Measurements from ENCODE around the gene ACTL7A.

Gene ACTL7A

DNA sequence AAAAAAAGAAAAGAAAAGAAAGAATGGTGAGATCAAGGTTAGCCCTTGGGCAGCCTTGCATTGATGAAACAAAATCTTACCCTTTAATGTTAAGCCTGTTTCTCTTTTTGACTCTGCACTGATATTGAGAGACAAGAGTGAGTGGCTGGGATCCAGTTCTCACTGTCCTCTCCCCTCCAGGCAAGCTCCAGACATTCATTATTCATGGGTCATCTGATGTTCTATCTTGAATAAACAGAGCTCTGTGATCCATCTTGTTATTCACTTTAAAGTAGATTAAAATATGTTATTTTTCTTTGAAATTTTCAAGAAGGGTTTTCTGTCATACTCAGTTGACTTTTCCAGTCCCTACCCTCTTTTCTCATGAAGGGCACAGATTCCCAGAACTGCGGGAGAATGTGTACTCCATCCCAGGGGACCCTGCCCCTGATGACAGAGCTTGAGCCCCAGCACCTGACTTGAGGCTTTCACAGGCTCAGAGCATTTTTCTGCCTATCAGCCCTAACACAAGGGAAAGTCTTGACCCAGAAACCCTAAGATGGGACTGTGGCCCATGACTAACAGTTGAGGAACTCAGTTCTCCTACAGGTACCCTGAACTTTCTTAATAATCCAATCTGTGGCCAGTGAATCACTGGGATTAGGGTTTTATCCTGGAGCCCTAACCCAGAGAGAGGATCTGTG lies 30.4 kb upstream of the ACTL7A start:
- Histone ChIP-seq H3K27me3 (ENCODE audit: insufficient read depth, insufficient read length) (no peaks in the 10 kb centered on the region), H3K9me3 (ENCODE audit: insufficient read depth, low read length) (no peaks in the 10 kb centered on the region), H3K4me1 (ENCODE audit: insufficient read depth, insufficient read length) (no peaks in the 10 kb centered on the region), H3K4me3 (ENCODE audit: insufficient read length, low read depth) (no peak overlapping the region), H3K36me3 (ENCODE audit: insufficient read depth, insufficient read length, low read length) (no peaks in the 10 kb centered on the region), H3K9ac (ENCODE audit: insufficient read length, low read depth) (no peak overlapping the region)
- TF ChIP-seq SUZ12 (IDR thresholded peaks at IDR 0.05; ENCODE audit: extremely low read depth, insufficient read depth, insufficient read length) (no peak), YY1 (IDR thresholded peaks at IDR 0.05; ENCODE audit: insufficient read depth, insufficient read length) (no peak), ZNF274 (IDR thresholded peaks at IDR 0.05; ENCODE audit: low read depth, low read length) (no peak)
- DNase-seq (ENCODE audit: low read depth, low spot score), result no peak

DNA sequence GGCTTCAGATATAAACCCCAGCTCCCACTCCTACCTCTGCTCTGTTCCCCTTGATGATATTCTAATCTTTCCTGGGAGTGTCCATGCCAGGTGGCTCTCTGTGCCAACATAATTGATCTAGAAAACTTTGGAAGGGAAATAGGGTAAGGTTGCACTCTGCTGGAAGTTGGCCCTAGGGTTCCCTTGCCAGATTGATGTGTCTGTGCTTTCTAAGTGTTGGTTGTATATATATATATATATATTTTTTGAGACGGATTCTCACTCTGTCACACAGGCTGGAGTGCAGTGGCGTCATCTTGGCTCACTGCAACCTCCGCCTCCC lies 29.9 kb upstream of the ACTL7A start:
- no peaks in the 10 kb centered on the region for H3K27me3 ChIP-seq (ENCODE audit: insufficient read depth, insufficient read length)
- TF ChIP-seq YY1 (IDR thresholded peaks at IDR 0.05; ENCODE audit: insufficient read depth, insufficient read length) (no peak), ZNF274 (IDR thresholded peaks at IDR 0.05; ENCODE audit: low read depth, low read length) (no peak), SUZ12 (IDR thresholded peaks at IDR 0.05; ENCODE audit: extremely low read depth, insufficient read depth, insufficient read length) (no peak)
- no peak for DNase-seq (ENCODE audit: low read depth, low spot score)
- no peak overlapping the region for H3K4me3 ChIP-seq (ENCODE audit: insufficient read length, low read depth)
- H3K9me3 ChIP-seq (ENCODE audit: insufficient read depth, low read length), result no peaks in the 10 kb centered on the region
- H3K9ac ChIP-seq (ENCODE audit: insufficient read length, low read depth), result no peak overlapping the region
- no peaks in the 10 kb centered on the region for H3K4me1 ChIP-seq (ENCODE audit: insufficient read depth, insufficient read length)
- no peaks in the 10 kb centered on the region for H3K36me3 ChIP-seq (ENCODE audit: insufficient read depth, insufficient read length, low read length)

DNA sequence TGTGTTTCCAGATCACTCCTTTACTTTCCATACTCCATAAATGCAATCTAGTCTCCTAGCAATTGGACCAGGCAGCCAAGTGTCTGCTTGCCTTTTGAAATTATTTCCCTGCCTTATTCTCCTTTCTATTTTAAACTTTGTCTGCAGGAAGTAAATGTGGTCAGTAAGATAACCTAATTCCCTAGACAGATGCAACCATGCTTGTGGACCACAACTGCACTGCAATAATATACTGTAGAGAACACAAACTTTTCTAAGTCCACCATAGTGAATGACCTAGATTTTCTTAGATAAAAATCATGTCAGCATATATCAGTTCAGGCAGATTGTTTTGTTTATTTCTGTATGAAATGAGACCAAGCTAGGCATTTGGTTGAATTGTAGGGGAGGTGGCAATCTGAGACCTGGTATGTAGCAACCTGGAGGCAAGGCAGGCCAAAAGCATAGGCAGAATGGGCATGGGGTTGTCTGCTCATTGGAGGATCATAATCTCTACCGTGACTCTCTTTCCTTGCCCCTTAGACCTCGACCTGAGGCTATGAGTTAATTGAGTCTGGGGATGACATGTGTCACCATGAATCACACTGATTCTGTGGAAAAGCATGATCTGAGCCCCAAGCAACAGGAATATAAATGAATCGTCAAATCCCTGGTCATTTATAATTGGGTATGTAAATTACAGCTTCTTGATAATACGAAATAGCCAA lies 27.0 kb upstream of the ACTL7A start:
- Histone ChIP-seq H3K9ac (ENCODE audit: insufficient read length, low read depth) (no peak overlapping the region), H3K4me3 (ENCODE audit: insufficient read length, low read depth) (no peak overlapping the region), H3K4me1 (ENCODE audit: insufficient read depth, insufficient read length) (no peaks in the 10 kb centered on the region), H3K36me3 (ENCODE audit: insufficient read depth, insufficient read length, low read length) (no peaks in the 10 kb centered on the region), H3K27me3 (ENCODE audit: insufficient read depth, insufficient read length) (no peaks in the 10 kb centered on the region), H3K9me3 (ENCODE audit: insufficient read depth, low read length) (no peaks in the 10 kb centered on the region)
- no peak for DNase-seq (ENCODE audit: low read depth, low spot score)
- TF ChIP-seq SUZ12 (IDR thresholded peaks at IDR 0.05; ENCODE audit: extremely low read depth, insufficient read depth, insufficient read length) (no peak), ZNF274 (IDR thresholded peaks at IDR 0.05; ENCODE audit: low read depth, low read length) (no peak), YY1 (IDR thresholded peaks at IDR 0.05; ENCODE audit: insufficient read depth, insufficient read length) (no peak)

DNA sequence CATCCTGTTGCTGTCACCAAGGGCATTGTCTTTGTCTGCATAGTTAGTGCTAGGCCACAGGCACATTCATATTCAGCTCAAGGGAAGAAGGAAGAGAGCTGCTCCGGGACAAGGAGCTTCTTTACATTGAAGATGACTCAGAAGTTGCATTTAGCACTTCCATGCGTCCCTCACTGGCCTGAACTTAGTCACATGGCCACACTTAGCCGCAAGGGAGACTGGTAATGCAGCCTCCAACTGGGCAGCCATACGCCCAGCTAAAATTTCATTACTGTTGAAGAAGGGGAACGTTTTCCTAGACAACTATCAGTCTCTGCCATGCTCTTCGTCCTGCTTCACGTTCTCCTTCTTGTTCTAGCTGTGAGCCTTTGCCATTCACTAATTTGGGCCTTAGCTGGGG lies 26.2 kb upstream of the ACTL7A start:
- no peaks in the 10 kb centered on the region for H3K36me3 ChIP-seq (ENCODE audit: insufficient read depth, insufficient read length, low read length)
- H3K4me3 ChIP-seq (ENCODE audit: insufficient read length, low read depth), result no peak overlapping the region
- no peaks in the 10 kb centered on the region for H3K27me3 ChIP-seq (ENCODE audit: insufficient read depth, insufficient read length)
- no peak overlapping the region for H3K9ac ChIP-seq (ENCODE audit: insufficient read length, low read depth)
- DNase-seq (ENCODE audit: low read depth, low spot score), result no peak
- no peaks in the 10 kb centered on the region for H3K4me1 ChIP-seq (ENCODE audit: insufficient read depth, insufficient read length)
- TF ChIP-seq SUZ12 (IDR thresholded peaks at IDR 0.05; ENCODE audit: extremely low read depth, insufficient read depth, insufficient read length) (no peak), ZNF274 (IDR thresholded peaks at IDR 0.05; ENCODE audit: low read depth, low read length) (no peak), YY1 (IDR thresholded peaks at IDR 0.05; ENCODE audit: insufficient read depth, insufficient read length) (no peak)
- no peaks in the 10 kb centered on the region for H3K9me3 ChIP-seq (ENCODE audit: insufficient read depth, low read length)

DNA sequence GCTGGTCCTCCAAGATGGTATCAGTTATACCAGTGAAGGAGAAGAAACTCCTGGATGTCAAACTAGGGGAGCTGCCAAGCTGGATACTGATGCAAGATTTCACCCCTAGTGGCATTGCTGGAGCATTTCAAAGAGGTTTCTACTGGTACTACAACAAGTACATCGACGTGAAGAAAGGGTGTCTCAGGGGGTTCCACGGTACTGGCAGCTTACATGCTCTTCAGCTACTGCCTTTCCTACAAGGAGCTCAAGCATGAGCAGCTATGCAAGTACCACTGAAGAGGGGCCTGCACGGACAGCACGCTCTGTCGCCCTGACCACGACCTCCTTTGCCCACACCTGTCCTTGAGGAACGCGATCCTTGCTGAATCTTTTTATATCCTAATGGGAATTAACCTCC lies 25.7 kb upstream of the ACTL7A start:
- H3K9ac ChIP-seq (ENCODE audit: insufficient read length, low read depth), result no peak overlapping the region
- no peaks in the 10 kb centered on the region for H3K4me1 ChIP-seq (ENCODE audit: insufficient read depth, insufficient read length)
- no peak for DNase-seq (ENCODE audit: low read depth, low spot score)
- H3K9me3 ChIP-seq (ENCODE audit: insufficient read depth, low read length), result no peaks in the 10 kb centered on the region
- TF ChIP-seq YY1 (IDR thresholded peaks at IDR 0.05; ENCODE audit: insufficient read depth, insufficient read length), result no peak
- no peak for TF ChIP-seq SUZ12 (IDR thresholded peaks at IDR 0.05; ENCODE audit: extremely low read depth, insufficient read depth, insufficient read length)
- TF ChIP-seq ZNF274 (IDR thresholded peaks at IDR 0.05; ENCODE audit: low read depth, low read length), result no peak
- H3K36me3 ChIP-seq (ENCODE audit: insufficient read depth, insufficient read length, low read length), result no peaks in the 10 kb centered on the region
- H3K4me3 ChIP-seq (ENCODE audit: insufficient read length, low read depth), result no peak overlapping the region
- no peaks in the 10 kb centered on the region for H3K27me3 ChIP-seq (ENCODE audit: insufficient read depth, insufficient read length)

DNA sequence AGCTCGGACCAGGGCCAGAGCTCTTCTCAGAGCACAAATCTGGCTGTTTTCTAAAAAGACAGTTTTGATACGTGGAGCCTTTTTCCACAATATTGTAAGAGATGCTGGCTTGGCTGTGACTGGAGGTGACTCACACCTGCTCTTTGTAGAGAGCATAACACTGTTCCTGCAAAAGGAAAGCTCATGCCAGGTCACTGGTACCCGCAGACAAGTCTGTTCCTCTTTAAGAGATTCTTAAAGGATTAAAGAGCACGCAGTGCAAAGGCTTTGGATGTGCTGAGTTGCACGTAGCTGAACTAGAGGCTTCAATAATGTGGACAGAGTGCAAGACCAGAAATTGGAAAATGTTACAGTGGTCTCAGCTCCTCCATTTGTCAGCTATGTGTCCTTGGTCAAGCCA lies 25.3 kb upstream of the ACTL7A start:
- TF ChIP-seq SUZ12 (IDR thresholded peaks at IDR 0.05; ENCODE audit: extremely low read depth, insufficient read depth, insufficient read length) (no peak), ZNF274 (IDR thresholded peaks at IDR 0.05; ENCODE audit: low read depth, low read length) (no peak), YY1 (IDR thresholded peaks at IDR 0.05; ENCODE audit: insufficient read depth, insufficient read length) (no peak)
- no peak overlapping the region for H3K4me3 ChIP-seq (ENCODE audit: insufficient read length, low read depth)

DNA sequence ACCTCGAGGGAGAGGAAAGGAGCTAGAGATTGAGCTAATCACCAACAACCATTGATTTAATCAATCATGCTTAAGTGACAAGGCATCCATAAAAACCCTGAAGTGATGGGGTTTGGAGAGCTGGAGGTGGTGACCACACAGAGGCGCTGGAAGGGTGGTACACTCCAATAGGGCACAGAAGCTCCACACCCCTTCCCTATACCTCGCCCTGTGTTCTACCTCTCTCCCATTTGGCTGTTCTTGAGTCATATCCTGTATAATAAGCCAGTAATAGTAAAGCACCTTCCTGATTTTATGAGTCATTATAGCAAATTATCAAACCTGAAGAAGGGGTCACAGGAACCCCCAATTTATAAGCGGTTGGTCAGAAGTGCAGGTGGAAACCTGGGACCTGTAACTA lies 24.5 kb upstream of the ACTL7A start:
- no peaks in the 10 kb centered on the region for H3K27me3 ChIP-seq (ENCODE audit: insufficient read depth, insufficient read length)
- H3K4me3 ChIP-seq (ENCODE audit: insufficient read length, low read depth), result no peak overlapping the region
- DNase-seq (ENCODE audit: low read depth, low spot score), result no peak
- no peaks in the 10 kb centered on the region for H3K4me1 ChIP-seq (ENCODE audit: insufficient read depth, insufficient read length)
- no peak overlapping the region for H3K9ac ChIP-seq (ENCODE audit: insufficient read length, low read depth)
- no peaks in the 10 kb centered on the region for H3K9me3 ChIP-seq (ENCODE audit: insufficient read depth, low read length)
- H3K36me3 ChIP-seq (ENCODE audit: insufficient read depth, insufficient read length, low read length), result no peaks in the 10 kb centered on the region
- TF ChIP-seq YY1 (IDR thresholded peaks at IDR 0.05; ENCODE audit: insufficient read depth, insufficient read length) (no peak), ZNF274 (IDR thresholded peaks at IDR 0.05; ENCODE audit: low read depth, low read length) (no peak), SUZ12 (IDR thresholded peaks at IDR 0.05; ENCODE audit: extremely low read depth, insufficient read depth, insufficient read length) (no peak)

More for the DNA sequence above, 25.3 kb upstream of the ACTL7A start:
- H3K27me3 ChIP-seq (ENCODE audit: insufficient read depth, insufficient read length), result no peaks in the 10 kb centered on the region
- no peak for DNase-seq (ENCODE audit: low read depth, low spot score)
- no peaks in the 10 kb centered on the region for H3K9me3 ChIP-seq (ENCODE audit: insufficient read depth, low read length)
- H3K4me1 ChIP-seq (ENCODE audit: insufficient read depth, insufficient read length), result no peaks in the 10 kb centered on the region
- H3K36me3 ChIP-seq (ENCODE audit: insufficient read depth, insufficient read length, low read length), result no peaks in the 10 kb centered on the region
- no peak overlapping the region for H3K9ac ChIP-seq (ENCODE audit: insufficient read length, low read depth)
